DND-41 (cell line): Measurements from ENCODE around the gene UBXN10.

Experiments used
- ATAC-seq: fragments of 200-7000 bp; cut with Tn5 transposase; 3 replicates; pipeline ENCODE4 v1.9.1; 2021; ENCODE audit warnings: low read depth; ENCODE audit not compliant: insufficient read depth
- DNase-seq: peaks from one replicate; pipeline ENCODE4 v3.0.0-alpha.2; 2020
- H2AFZ ChIP-seq: 2 replicates; pipeline ENCODE4 v1.6.0; 2012; ENCODE audit warnings: low read depth, low read length
- H3K27ac ChIP-seq: 2 replicates; pipeline ENCODE4 v1.5.1; 2012; ENCODE audit warnings: low read length, inconsistent platforms
- H3K27me3 ChIP-seq: fragments of 200-600 bp; sonication (generic); 2 replicates; pipeline ENCODE4 v1.6.0; 2012; ENCODE audit warnings: low read length, mild to moderate bottlenecking, inconsistent platforms; ENCODE audit not compliant: insufficient read depth, poor library complexity
- H3K36me3 ChIP-seq: 2 replicates; pipeline ENCODE4 v1.5.1; 2012; ENCODE audit warnings: low read length, inconsistent platforms; ENCODE audit not compliant: insufficient read depth
- H3K4me1 ChIP-seq: 2 replicates; pipeline ENCODE4 v1.5.1; 2012; ENCODE audit warnings: mild to moderate bottlenecking, low read length; ENCODE audit not compliant: insufficient read depth
- H3K4me2 ChIP-seq: 2 replicates; pipeline ENCODE4 v1.6.0; 2012; ENCODE audit warnings: mild to moderate bottlenecking, moderate library complexity, low read length, inconsistent platforms; ENCODE audit not compliant: insufficient read depth
- H3K4me3 ChIP-seq, 2 experiments: fragments of 200-600 bp in 1 of 2; shearing (Covaris generic) in 1 of 2; 2 replicates each; pipeline ENCODE4 v1.5.1; 2012 to 2016; ENCODE audit warnings: inconsistent platforms in 2 of 2, low read length in 2 of 2, mild to moderate bottlenecking in 2 of 2, low read depth in 1 of 2, moderate library complexity in 1 of 2
- H3K79me2 ChIP-seq: 2 replicates; pipeline ENCODE4 v1.6.0; 2012; ENCODE audit warnings: low read length, inconsistent platforms; ENCODE audit not compliant: insufficient read depth
- H3K9ac ChIP-seq: 2 replicates; pipeline ENCODE4 v1.6.0; 2012; ENCODE audit warnings: low read depth, mild to moderate bottlenecking, inconsistent platforms, low read length, moderate library complexity
- H3K9me3 ChIP-seq: 2 replicates; pipeline ENCODE4 v1.5.1; 2012; ENCODE audit warnings: low read length, moderate library complexity, mild to moderate bottlenecking, inconsistent platforms; ENCODE audit not compliant: insufficient read depth, severe bottlenecking
- H4K20me1 ChIP-seq: 2 replicates; pipeline ENCODE4 v1.6.0; 2012; ENCODE audit warnings: low read length; ENCODE audit not compliant: insufficient read depth
- CTCF ChIP-seq: IDR thresholded peaks from 2 replicates; pipeline ENCODE4 v1.5.1; 2012; ENCODE audit warnings: borderline replicate concordance, low read length, moderate library complexity, mild to moderate bottlenecking; ENCODE audit not compliant: poor library complexity, severe bottlenecking; ENCODE audit errors: extremely low read depth
- EZH2 ChIP-seq: IDR thresholded peaks from 3 replicates; pipeline ENCODE4 v1.6.1; 2012; ENCODE audit warnings: borderline replicate concordance, low read depth, mild to moderate bottlenecking, moderate library complexity, low read length, inconsistent platforms; ENCODE audit not compliant: severe bottlenecking

UBXN10 gene

GRCh38 chr1:20158358-20159070 lies 27.4 kb upstream of the UBXN10 start:
- Histone ChIP-seq H3K79me2 (no peaks in the 10 kb centered on the region), H2AFZ (no peak overlapping the region), H3K9ac (no peak overlapping the region), H3K36me3 (no peaks in the 10 kb centered on the region), H3K9me3 (peaks cover 37% of the 10 kb centered on the region), H3K4me2 (no peak overlapping the region), H3K27me3 (no peaks in the 10 kb centered on the region), H3K4me3 (no peak overlapping the region), H4K20me1 (no peaks in the 10 kb centered on the region), H3K4me1 (no peaks in the 10 kb centered on the region), H3K27ac (no peak overlapping the region)
- DNase-seq (no peak), ATAC-seq (no peak)
- no peak for TF ChIP-seq EZH2
- TF ChIP-seq CTCF = no peak

GRCh38 chr1:20160034-20160433 lies 25.9 kb upstream of the UBXN10 start:
- Histone ChIP-seq H3K4me1 (no peaks in the 10 kb centered on the region), H3K9ac (no peak overlapping the region), H3K79me2 (no peaks in the 10 kb centered on the region), H3K27ac (no peak overlapping the region), H3K9me3 (peaks cover 37% of the 10 kb centered on the region), H3K36me3 (no peaks in the 10 kb centered on the region), H3K27me3 (no peaks in the 10 kb centered on the region), H4K20me1 (no peaks in the 10 kb centered on the region), H3K4me2 (no peak overlapping the region), H2AFZ (no peak overlapping the region), H3K4me3 (no peak overlapping the region)
- ATAC-seq = no peak
- no peak for DNase-seq
- TF ChIP-seq EZH2 = no peak
- TF ChIP-seq CTCF = no peak

- Histone ChIP-seq H3K4me1 (no peaks in the 10 kb centered on the region), H3K27me3 (no peaks in the 10 kb centered on the region), H3K79me2 (no peaks in the 10 kb centered on the region), H3K4me3 (no peak overlapping the region), H2AFZ (no peak overlapping the region), H3K36me3 (no peaks in the 10 kb centered on the region), H3K27ac (no peak overlapping the region), H3K9ac (no peak overlapping the region), H4K20me1 (peaks cover 4% of the 10 kb centered on the region; the same call in 1 of the 2 replicates), H3K9me3 (peaks cover 23% of the 10 kb centered on the region), H3K4me2 (no peak overlapping the region)
- ATAC-seq (no peak), DNase-seq (no peak)
- TF ChIP-seq CTCF (no peak), EZH2 (no peak)
Measured at GRCh38 chr1:20164694-20165202, 21.1 kb upstream of the UBXN10 start.
